Measurements from ENCODE around the gene KBTBD13. TPM values are rescaled to one million over a fixed set of nuclear protein-coding genes. Genes with fewer than 3 reads are reported as not detected.
A peak's percentile ranks its signal among the peaks of the same experiment; 100 is the strongest.

KBTBD13 gene
- total RNA-seq, 1 donor from 2014 or later: not detected

- ChIA-PET POLR2A (no interaction called here), CTCF (interaction anchor here (0.8 to 1.5 kb wide), 4 partner anchors 9 to 355 kb away, joined by 3 to 7 read pairs (median 3); no protein-coding TSS in a partner anchor)
- Mint-ChIP-seq H3K27ac (no peak overlapping the region), H3K36me3 (ENCODE audit: low read depth) (no peaks in the 10 kb centered on the region), H3K27me3 (peaks cover 50% of the 10 kb centered on the region), H3K9me3 (no peaks in the 10 kb centered on the region), H3K4me3 (peak overlapping the region; percentile 58), H3K4me1 (peaks cover 7% of the 10 kb centered on the region)
- peak; percentile 34 for DNase-seq
- no peak for TF ChIP-seq CTCF (IDR thresholded peaks at IDR 0.05)
- intact Hi-C loops (cut with micrococcal nuclease): loop anchor here (1.0 kb wide), 2 partner anchors 24 to 45 kb away; no protein-coding TSS in a partner anchor
- ATAC-seq (ENCODE audit: low read depth): peak; percentile 56
These were observed 1.4 kb downstream of the KBTBD13 start for GRCh38 chr15:65077981-65078352.

- DNase-seq: no peak
- Mint-ChIP-seq H3K4me3 (no peak overlapping the region), H3K27ac (no peak overlapping the region), H3K4me1 (peaks cover 7% of the 10 kb centered on the region), H3K27me3 (peaks cover 61% of the 10 kb centered on the region), H3K36me3 (ENCODE audit: low read depth) (no peaks in the 10 kb centered on the region), H3K9me3 (no peaks in the 10 kb centered on the region)
- no peak for ATAC-seq (ENCODE audit: low read depth)
- CTCF ChIA-PET: interaction anchor here (1.1 kb wide), 1 partner anchor 46 kb away, joined by 5 read pairs; no protein-coding TSS in a partner anchor
- POLR2A ChIA-PET: no interaction called here
- intact Hi-C loops (cut with micrococcal nuclease): no loop called here
- TF ChIP-seq CTCF (IDR thresholded peaks at IDR 0.05): no peak
These were observed 3.0 kb downstream of the KBTBD13 start for GRCh38 chr15:65079580-65079979.

- Mint-ChIP-seq H3K4me3 (no peak overlapping the region), H3K36me3 (ENCODE audit: low read depth) (no peaks in the 10 kb centered on the region), H3K27ac (no peak overlapping the region), H3K4me1 (peaks cover 7% of the 10 kb centered on the region), H3K9me3 (no peaks in the 10 kb centered on the region), H3K27me3 (peaks cover 60% of the 10 kb centered on the region)
- no peak for DNase-seq
- POLR2A ChIA-PET: no interaction called here
- ATAC-seq (ENCODE audit: low read depth): no peak
- intact Hi-C loops (cut with micrococcal nuclease): no loop called here
- TF ChIP-seq CTCF (IDR thresholded peaks at IDR 0.05): no peak
- CTCF ChIA-PET: no interaction called here
These were observed 4.7 kb downstream of the KBTBD13 start for GRCh38 chr15:65081270-65081669.

- ATAC-seq (ENCODE audit: low read depth): no peak
- Mint-ChIP-seq H3K4me1 (peaks cover 7% of the 10 kb centered on the region), H3K27ac (no peak overlapping the region), H3K27me3 (peaks cover 57% of the 10 kb centered on the region), H3K9me3 (no peaks in the 10 kb centered on the region), H3K36me3 (ENCODE audit: low read depth) (no peaks in the 10 kb centered on the region), H3K4me3 (no peak overlapping the region)
- TF ChIP-seq CTCF (IDR thresholded peaks at IDR 0.05): no peak
- intact Hi-C loops (cut with micrococcal nuclease): no loop called here
- no peak for DNase-seq
- ChIA-PET CTCF (no interaction called here), POLR2A (no interaction called here)
These were observed 5.2 kb downstream of the KBTBD13 start for GRCh38 chr15:65081758-65082157.

- DNase-seq: no peak
- Mint-ChIP-seq H3K4me1 (peaks cover 7% of the 10 kb centered on the region), H3K27ac (no peak overlapping the region), H3K27me3 (peaks cover 57% of the 10 kb centered on the region), H3K36me3 (ENCODE audit: low read depth) (no peaks in the 10 kb centered on the region), H3K9me3 (no peaks in the 10 kb centered on the region), H3K4me3 (no peak overlapping the region)
- ATAC-seq (ENCODE audit: low read depth): no peak
- ChIA-PET CTCF (interaction anchor here (0.7 kb wide), 1 partner anchor 434 kb away, joined by 3 read pairs; no protein-coding TSS in a partner anchor), POLR2A (no interaction called here)
- intact Hi-C loops (cut with micrococcal nuclease): no loop called here
- TF ChIP-seq CTCF (IDR thresholded peaks at IDR 0.05): no peak
These were observed 5.9 kb downstream of the KBTBD13 start for GRCh38 chr15:65082303-65082953.
